ENCODE data around the gene SLC38A2. TPM values are rescaled to one million over a fixed set of nuclear protein-coding genes. Genes with fewer than 3 reads are reported as not detected.
A peak's percentile ranks its signal among the peaks of the same experiment; 100 is the strongest.

The SLC38A2 gene
- total RNA-seq, 2 experiments from 2014 or later: 213 to 222 TPM

GRCh38 chr12:46374310-46374709 lies 1.7 kb upstream of the SLC38A2 start:
- CTCF ChIA-PET: interaction anchor here (0.7 kb wide), 1 partner anchor 10 kb away, joined by 3 read pairs; no protein-coding TSS in a partner anchor
- Mint-ChIP-seq H3K27me3 (peaks cover 7% of the 10 kb centered on the region), H3K36me3 (ENCODE audit: low read depth) (peaks cover 37% of the 10 kb centered on the region), H3K4me3 (peak overlapping the region; percentile 98), H3K9me3 (no peaks in the 10 kb centered on the region), H3K4me1 (ENCODE audit: low read depth) (peaks cover 47% of the 10 kb centered on the region), H3K27ac (peak overlapping the region; percentile 99)
- intact Hi-C loops (cut with DNase I, micrococcal nuclease): loop anchor here (5.0 to 10.0 kb wide), 7 partner anchors 83 to 1980 kb away; partner anchors contain the start of genes ARID2 (in 2 of the 2) and ZNF641 (in 1 of the 2)
- Histone ChIP-seq H3K36me3 (ENCODE audit: insufficient read depth, low read length) (peaks cover 17% of the 10 kb centered on the region), H3K9me3 (ENCODE audit: control insufficient read depth in 1 of 2, insufficient read depth in 1 of 2, low read length in 2 of 2) (no peaks in the 10 kb centered on the region), H3K27ac (ENCODE audit: low read depth in 1 of 2, low read length in 2 of 2) (no peak overlapping the region), H3K4me3 (ENCODE audit: low read length) (no peak overlapping the region), H3K4me1 (ENCODE audit: insufficient read depth, low read length) (peaks cover 19% of the 10 kb centered on the region), H3K27me3 (ENCODE audit: control insufficient read depth in 1 of 2, insufficient read depth in 2 of 2, low read length in 2 of 2) (no peaks in the 10 kb centered on the region)
- no peak for TF ChIP-seq CTCF (IDR thresholded peaks at IDR 0.05)
- no peak for DNase-seq
- POLR2A ChIA-PET: interaction anchor here (0.6 to 1.5 kb wide), 2 partner anchors 10 to 150 kb away, joined by 3 read pairs; no protein-coding TSS in a partner anchor
- ATAC-seq (ENCODE audit: poor library complexity): no peak

- no peaks in the 10 kb centered on the region for H3K9me3 ChIP-seq (ENCODE audit: control insufficient read depth in 1 of 2, insufficient read depth in 1 of 2, low read length in 2 of 2)
- ChIA-PET POLR2A (interaction anchor here (0.6 to 4.2 kb wide), 14 partner anchors 10 to 645 kb away, joined by 3 to 76 read pairs (median 4); partner anchors contain the start of gene SLC38A1), CTCF (no interaction called here)
- Mint-ChIP-seq H3K36me3 (ENCODE audit: low read depth) (peaks cover 44% of the 10 kb centered on the region), H3K27ac (peak overlapping the region; percentile 99), H3K9me3 (no peaks in the 10 kb centered on the region), H3K4me3 (peak overlapping the region; percentile 98), H3K27me3 (peaks cover 7% of the 10 kb centered on the region), H3K4me1 (ENCODE audit: low read depth) (peaks cover 54% of the 10 kb centered on the region)
- peak; percentile 15 for TF ChIP-seq CTCF (IDR thresholded peaks at IDR 0.05)
- H3K4me1 ChIP-seq (ENCODE audit: insufficient read depth, low read length): peaks cover 25% of the 10 kb centered on the region
- H3K36me3 ChIP-seq (ENCODE audit: insufficient read depth, low read length): peaks cover 24% of the 10 kb centered on the region
- no peaks in the 10 kb centered on the region for H3K27me3 ChIP-seq (ENCODE audit: control insufficient read depth in 1 of 2, insufficient read depth in 2 of 2, low read length in 2 of 2)
- peak overlapping the region; percentile 96 for H3K4me3 ChIP-seq (ENCODE audit: low read length)
- peak in 13 of 14 experiments; percentile 17 to 71 (median 38) for DNase-seq
- H3K27ac ChIP-seq (ENCODE audit: low read depth in 1 of 2, low read length in 2 of 2): peak overlapping the region; percentile 71 to 94
- intact Hi-C loops (cut with DNase I, micrococcal nuclease): loop anchor here (1.0 to 10.0 kb wide), 9 partner anchors 9 to 1981 kb away; partner anchors contain the start of genes ARID2 (in 2 of the 2), SCAF11 (in 1 of the 2) and ZNF641 (in 1 of the 2)
- no peak for ATAC-seq (ENCODE audit: poor library complexity)
Observed at GRCh38 chr12:46373301-46374296, 1.0 kb upstream of the SLC38A2 start.

Data from CD4-positive, alpha-beta T cell (primary cell).